BLaER1 (cell line): ENCODE results near the gene NTNG1.

ENCODE experiments used
- H3K27ac ChIP-seq: shearing (Covaris generic); formaldehyde crosslinking; 2 replicates; pipeline ENCODE4 v1.8.1; 2022
- H3K27me3 ChIP-seq: shearing (Covaris generic); formaldehyde crosslinking; 2 replicates; pipeline ENCODE4 v1.8.1; 2022
- H3K36me3 ChIP-seq: shearing (Covaris generic); formaldehyde crosslinking; 2 replicates; pipeline ENCODE4 v1.8.1; 2022
- H3K4me1 ChIP-seq: shearing (Covaris generic); formaldehyde crosslinking; 2 replicates; pipeline ENCODE4 v1.8.1; 2022
- H3K4me2 ChIP-seq: shearing (Covaris generic); formaldehyde crosslinking; 2 replicates; pipeline ENCODE4 v1.8.1; 2022
- H3K4me3 ChIP-seq: shearing (Covaris generic); formaldehyde crosslinking; 2 replicates; pipeline ENCODE4 v1.8.1; 2022
- H3K9ac ChIP-seq: shearing (Covaris generic); formaldehyde crosslinking; 2 replicates; pipeline ENCODE4 v1.8.1; 2022
- H3K9me3 ChIP-seq: shearing (Covaris generic); formaldehyde crosslinking; 2 replicates; pipeline ENCODE4 v1.8.1; 2022
- H4K20me1 ChIP-seq: shearing (Covaris generic); formaldehyde crosslinking; 2 replicates; pipeline ENCODE4 v1.8.1; 2022
- Cebpa-rat ChIP-seq: shearing (Covaris generic); IDR thresholded peaks from 2 replicates; pipeline ENCODE4 v1.8.1; 2022

Gene NTNG1

GRCh38 chr1:107413951-107414350 lies 273.1 kb downstream of the NTNG1 start:
- H3K4me1 ChIP-seq, result no peaks in the 10 kb centered on the region
- no peaks in the 10 kb centered on the region for H3K9me3 ChIP-seq
- H3K27me3 ChIP-seq, result no peaks in the 10 kb centered on the region
- H3K4me3 ChIP-seq, result no peak overlapping the region
- no peaks in the 10 kb centered on the region for H4K20me1 ChIP-seq
- TF ChIP-seq Cebpa-rat, result no peak
- H3K36me3 ChIP-seq, result no peaks in the 10 kb centered on the region
- no peak overlapping the region for H3K9ac ChIP-seq
- H3K4me2 ChIP-seq, result no peak overlapping the region
- H3K27ac ChIP-seq, result no peak overlapping the region

- no peak for TF ChIP-seq Cebpa-rat
- Histone ChIP-seq H3K4me1 (no peaks in the 10 kb centered on the region), H3K9ac (no peak overlapping the region), H3K9me3 (no peaks in the 10 kb centered on the region), H3K27me3 (no peaks in the 10 kb centered on the region), H3K4me3 (no peak overlapping the region), H3K4me2 (no peak overlapping the region), H3K36me3 (no peaks in the 10 kb centered on the region), H3K27ac (no peak overlapping the region), H4K20me1 (no peaks in the 10 kb centered on the region)
Observed at GRCh38 chr1:107414550-107414949, 273.7 kb downstream of the NTNG1 start.

- no peak overlapping the region for H3K4me2 ChIP-seq
- no peaks in the 10 kb centered on the region for H3K4me1 ChIP-seq
- H3K9ac ChIP-seq, result no peak overlapping the region
- H3K36me3 ChIP-seq, result no peaks in the 10 kb centered on the region
- no peaks in the 10 kb centered on the region for H3K27me3 ChIP-seq
- H4K20me1 ChIP-seq, result no peaks in the 10 kb centered on the region
- H3K4me3 ChIP-seq, result no peak overlapping the region
- TF ChIP-seq Cebpa-rat, result no peak
- H3K27ac ChIP-seq, result no peak overlapping the region
- H3K9me3 ChIP-seq, result no peaks in the 10 kb centered on the region
Observed at GRCh38 chr1:107415241-107415640, 274.4 kb downstream of the NTNG1 start.

GRCh38 chr1:107419003-107419402 lies 278.2 kb downstream of the NTNG1 start:
- Histone ChIP-seq H3K9me3 (no peaks in the 10 kb centered on the region), H3K27me3 (no peaks in the 10 kb centered on the region), H4K20me1 (no peaks in the 10 kb centered on the region), H3K4me3 (no peak overlapping the region), H3K9ac (no peak overlapping the region), H3K36me3 (no peaks in the 10 kb centered on the region), H3K4me2 (no peak overlapping the region), H3K4me1 (no peaks in the 10 kb centered on the region), H3K27ac (no peak overlapping the region)
- no peak for TF ChIP-seq Cebpa-rat

- Histone ChIP-seq H3K9me3 (no peaks in the 10 kb centered on the region), H3K27ac (no peak overlapping the region), H3K27me3 (no peaks in the 10 kb centered on the region), H3K4me1 (no peaks in the 10 kb centered on the region), H3K9ac (no peak overlapping the region), H3K36me3 (no peaks in the 10 kb centered on the region), H3K4me2 (no peak overlapping the region), H3K4me3 (no peak overlapping the region), H4K20me1 (no peaks in the 10 kb centered on the region)
- no peak for TF ChIP-seq Cebpa-rat
Observed at GRCh38 chr1:107422901-107423300, 282.1 kb downstream of the NTNG1 start.

- Histone ChIP-seq H3K4me1 (peaks cover 8% of the 10 kb centered on the region; the same call in 1 of the 2 replicates), H3K27ac (no peak overlapping the region), H3K9ac (no peak overlapping the region), H3K4me2 (no peak overlapping the region), H3K4me3 (no peak overlapping the region), H4K20me1 (no peaks in the 10 kb centered on the region), H3K9me3 (no peaks in the 10 kb centered on the region), H3K27me3 (no peaks in the 10 kb centered on the region), H3K36me3 (no peaks in the 10 kb centered on the region)
- no peak for TF ChIP-seq Cebpa-rat
Observed at GRCh38 chr1:107430540-107431228, 289.8 kb downstream of the NTNG1 start.

- Histone ChIP-seq H3K9me3 (no peaks in the 10 kb centered on the region), H3K27me3 (no peaks in the 10 kb centered on the region), H3K27ac (no peak overlapping the region), H3K4me3 (no peak overlapping the region), H4K20me1 (no peaks in the 10 kb centered on the region), H3K36me3 (no peaks in the 10 kb centered on the region), H3K4me1 (peaks cover 8% of the 10 kb centered on the region; the same call in 1 of the 2 replicates), H3K9ac (no peak overlapping the region), H3K4me2 (no peak overlapping the region)
- no peak for TF ChIP-seq Cebpa-rat
Observed at GRCh38 chr1:107432108-107432507, 291.3 kb downstream of the NTNG1 start.

- Histone ChIP-seq H3K4me2 (no peak overlapping the region), H3K4me3 (no peak overlapping the region), H3K9ac (no peak overlapping the region), H3K9me3 (no peaks in the 10 kb centered on the region), H3K36me3 (no peaks in the 10 kb centered on the region), H3K4me1 (peaks cover 8% of the 10 kb centered on the region; the same call in 1 of the 2 replicates), H3K27me3 (no peaks in the 10 kb centered on the region), H3K27ac (no peak overlapping the region), H4K20me1 (no peaks in the 10 kb centered on the region)
- no peak for TF ChIP-seq Cebpa-rat
Observed at GRCh38 chr1:107433068-107433467, 292.2 kb downstream of the NTNG1 start.

- H3K27me3 ChIP-seq, result no peaks in the 10 kb centered on the region
- H3K4me3 ChIP-seq, result no peak overlapping the region
- no peaks in the 10 kb centered on the region for H4K20me1 ChIP-seq
- TF ChIP-seq Cebpa-rat, result no peak
- H3K4me1 ChIP-seq, result peaks cover 8% of the 10 kb centered on the region; the same call in 1 of the 2 replicates
- no peaks in the 10 kb centered on the region for H3K36me3 ChIP-seq
- no peak overlapping the region for H3K4me2 ChIP-seq
- H3K27ac ChIP-seq, result no peak overlapping the region
- H3K9me3 ChIP-seq, result no peaks in the 10 kb centered on the region
- no peak overlapping the region for H3K9ac ChIP-seq
Observed at GRCh38 chr1:107433635-107434360, 293.0 kb downstream of the NTNG1 start.

- Histone ChIP-seq H3K36me3 (no peaks in the 10 kb centered on the region), H4K20me1 (no peaks in the 10 kb centered on the region), H3K9me3 (no peaks in the 10 kb centered on the region), H3K9ac (no peak overlapping the region), H3K4me3 (no peak overlapping the region), H3K4me2 (no peak overlapping the region), H3K4me1 (peaks cover 8% of the 10 kb centered on the region; the same call in 1 of the 2 replicates), H3K27me3 (no peaks in the 10 kb centered on the region), H3K27ac (no peak overlapping the region)
- TF ChIP-seq Cebpa-rat, result no peak
Observed at GRCh38 chr1:107434361-107434693, 293.5 kb downstream of the NTNG1 start.
